Uterus (tissue), 4 donors: ENCODE data around the gene LAMA1. TPM values are rescaled to one million over a fixed set of nuclear protein-coding genes. Genes with fewer than 3 reads are reported as not detected.

Source experiments
- DNase-seq, 2 donors: peaks; one replicate each; pipeline ENCODE4 v3.0.0-alpha.2; 2019 to 2020
- H3K27ac ChIP-seq, 2 donors: fragments of 200-600 bp; sonication (generic); 1 replicate in 1 of 2; 2 replicates in 1 of 2; pipeline ENCODE4 v1.5.1; 2016 to 2018
- H3K27me3 ChIP-seq, 2 donors: fragments of 200-600 bp; sonication (generic); one replicate each; pipeline ENCODE4 v1.5.1; 2018 to 2019; ENCODE audit warnings: control low read depth in 1 of 2
- H3K36me3 ChIP-seq, 2 donors: fragments of 200-600 bp; sonication (generic); one replicate each; pipeline ENCODE4 v1.5.1; 2019; ENCODE audit warnings: control low read depth in 1 of 2
- H3K4me1 ChIP-seq, 2 donors: fragments of 200-600 bp; sonication (generic); one replicate each; pipeline ENCODE4 v1.5.1; 2018 to 2019; ENCODE audit warnings: control low read depth in 1 of 2
- H3K4me3 ChIP-seq, 2 donors: fragments of 200-600 bp; sonication (generic); 1 replicate in 1 of 2; 2 replicates in 1 of 2; pipeline ENCODE4 v1.5.1; 2018 to 2019; ENCODE audit warnings: mild to moderate bottlenecking in 1 of 2
- H3K9me3 ChIP-seq, 2 donors: fragments of 200-600 bp; sonication (generic); one replicate each; pipeline ENCODE4 v1.5.1; 2019; ENCODE audit warnings: control low read depth in 1 of 2
- CTCF ChIP-seq, 4 experiments: fragments of 200-600 bp in 2 of 4; fragments of 450-650 bp in 2 of 4; sonication (generic) in 2 of 4; IDR thresholded peaks; one replicate each; pipeline ENCODE4 v1.5.1; 2016 to 2019; ENCODE audit warnings: antibody characterized with exemption in 4 of 4, mild to moderate bottlenecking in 2 of 4, moderate library complexity in 1 of 4
- POLR2A ChIP-seq, 2 donors: fragments of 450-650 bp; IDR thresholded peaks; one replicate each; pipeline ENCODE4 v1.6.1; 2016; ENCODE audit warnings: antibody characterized with exemption in 2 of 2, mild to moderate bottlenecking in 1 of 2, moderate library complexity in 1 of 2
- intact Hi-C: fragments of 100-400 bp; cut with DNase I; formaldehyde crosslinking; loops from one replicate; pipeline ENCODE4 v1.15.1; 2023; ENCODE audit warnings: low total_unique reads
- total RNA-seq, 4 donors: library from RNA; depleted of rRNA in 3 of 4; stranded (reverse); fragments of >200 nt in 3 of 4; gene quantifications; one replicate each; pipeline versions ENCODE4 v1.1.0 to v1.2.4, GENCODE V29; 2014 to 2023
- donor health status: DM: yes; HTN: yes; CAD: no.

LAMA1 gene
- total RNA-seq, 4 donors from 2014 or later = 0.88 to 13.5 (median 2.1) TPM

- intact Hi-C loops = loop anchor here (10.0 kb wide), 1 partner anchor 142 kb away; no protein-coding TSS in a partner anchor
- no peaks in the 10 kb centered on the region for H3K4me1 ChIP-seq
- no peaks in the 10 kb centered on the region for H3K36me3 ChIP-seq
- no peak overlapping the region for H3K4me3 ChIP-seq
- TF ChIP-seq CTCF (IDR thresholded peaks at IDR 0.05) (no peak), POLR2A (IDR thresholded peaks at IDR 0.05) (no peak)
- H3K27me3 ChIP-seq = no peaks in the 10 kb centered on the region
- no peak overlapping the region for H3K27ac ChIP-seq
- DNase-seq = no peak
- no peaks in the 10 kb centered on the region for H3K9me3 ChIP-seq
Observed at GRCh38 chr18:7032537-7032936, 85.1 kb downstream of the LAMA1 start.

- H3K4me1 ChIP-seq = no peaks in the 10 kb centered on the region
- no peak for TF ChIP-seq POLR2A (IDR thresholded peaks at IDR 0.05)
- TF ChIP-seq CTCF (IDR thresholded peaks at IDR 0.05) = no peak
- intact Hi-C loops = no loop called here
Observed at GRCh38 chr18:7028625-7029024, 89.0 kb downstream of the LAMA1 start.

GRCh38 chr18:7025194-7025593 lies 92.4 kb downstream of the LAMA1 start:
- no peak for TF ChIP-seq POLR2A (IDR thresholded peaks at IDR 0.05)
- TF ChIP-seq CTCF (IDR thresholded peaks at IDR 0.05) = no peak
- Histone ChIP-seq H3K4me1 (no peaks in the 10 kb centered on the region), H3K36me3 (no peaks in the 10 kb centered on the region), H3K27me3 (no peaks in the 10 kb centered on the region), H3K9me3 (no peaks in the 10 kb centered on the region), H3K4me3 (no peak overlapping the region), H3K27ac (no peak overlapping the region)
- intact Hi-C loops = no loop called here
- DNase-seq = no peak

More at GRCh38 chr18:7028625-7029024, 89.0 kb downstream of the LAMA1 start:
- no peak for DNase-seq
- Histone ChIP-seq H3K27ac (no peak overlapping the region), H3K27me3 (no peaks in the 10 kb centered on the region), H3K9me3 (no peaks in the 10 kb centered on the region), H3K36me3 (no peaks in the 10 kb centered on the region), H3K4me3 (no peak overlapping the region)

- Histone ChIP-seq H3K4me1 (no peaks in the 10 kb centered on the region), H3K9me3 (no peaks in the 10 kb centered on the region), H3K27me3 (no peaks in the 10 kb centered on the region), H3K36me3 (no peaks in the 10 kb centered on the region), H3K27ac (no peak overlapping the region), H3K4me3 (no peak overlapping the region)
- TF ChIP-seq POLR2A (IDR thresholded peaks at IDR 0.05) (no peak), CTCF (IDR thresholded peaks at IDR 0.05) (no peak)
- no peak for DNase-seq
- intact Hi-C loops = no loop called here
Observed at GRCh38 chr18:7023581-7023980, 94.0 kb downstream of the LAMA1 start.

- Histone ChIP-seq H3K4me1 (no peaks in the 10 kb centered on the region), H3K27me3 (no peaks in the 10 kb centered on the region), H3K27ac (no peak overlapping the region), H3K36me3 (no peaks in the 10 kb centered on the region), H3K4me3 (no peak overlapping the region), H3K9me3 (no peaks in the 10 kb centered on the region)
- no peak for DNase-seq
- intact Hi-C loops = no loop called here
- no peak for TF ChIP-seq CTCF (IDR thresholded peaks at IDR 0.05)
- TF ChIP-seq POLR2A (IDR thresholded peaks at IDR 0.05) = no peak
Observed at GRCh38 chr18:7023063-7023580, 94.5 kb downstream of the LAMA1 start.
